Measurements from ENCODE around the gene CCDC192. TPM values are rescaled to one million over a fixed set of nuclear protein-coding genes. Genes with fewer than 3 reads are reported as not detected.

Gene CCDC192
- polyA plus RNA-seq, 1 donor from 2014 or later: not detected

DNA sequence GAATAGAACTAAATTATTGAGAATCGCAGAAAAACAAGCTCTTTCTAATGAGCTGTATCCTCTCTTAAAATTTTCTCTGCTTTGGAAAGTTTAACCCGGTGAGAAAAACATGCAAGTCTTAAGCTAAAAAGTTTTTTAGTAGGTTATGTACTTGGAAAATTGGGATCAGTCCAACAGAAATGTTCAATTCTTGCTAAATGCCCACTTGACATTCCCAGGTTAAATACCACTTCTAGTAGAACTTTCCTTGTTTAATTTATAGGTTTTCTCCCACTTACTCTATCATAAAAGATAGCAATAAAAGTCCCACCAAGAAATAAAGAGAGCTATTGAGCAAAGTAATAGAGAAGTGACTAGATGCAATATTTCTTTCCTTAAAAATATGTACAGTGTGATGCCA is 157.1 kb downstream of the CCDC192 start:
- Histone ChIP-seq H3F3A (ENCODE audit: insufficient read depth, low read length, poor library complexity, severe bottlenecking) (no peaks in the 10 kb centered on the region), H3K36me3 (ENCODE audit: insufficient read depth, low read length) (no peaks in the 10 kb centered on the region), H3K27me3 (ENCODE audit: insufficient read depth, low read depth, low read length) (no peaks in the 10 kb centered on the region), H3K4me3 (ENCODE audit: low read length) (no peak overlapping the region), H3K9me3 (ENCODE audit: low read length) (peaks cover 9% of the 10 kb centered on the region), H2AFZ (ENCODE audit: low read depth, low read length) (no peak overlapping the region), H3K79me2 (replicated peaks; ENCODE audit: insufficient read depth, low read length) (no peaks in the 10 kb centered on the region), H3K4me2 (ENCODE audit: low read length) (no peak overlapping the region), H4K20me1 (ENCODE audit: insufficient read depth) (no peaks in the 10 kb centered on the region), H3K9ac (ENCODE audit: low read length) (no peak overlapping the region), H3K9me2 (ENCODE audit: insufficient read depth, low read length) (no peaks in the 10 kb centered on the region), H3K27ac (ENCODE audit: low read length) (no peak overlapping the region)
- TF ChIP-seq EZH2 (IDR thresholded peaks at IDR 0.05; ENCODE audit: borderline replicate concordance, insufficient read depth, low read length, poor library complexity, severe bottlenecking): no peak
- TF ChIP-seq CTCF (IDR thresholded peaks at IDR 0.05; ENCODE audit: poor library complexity, severe bottlenecking): no peak
- TF ChIP-seq POLR2AphosphoS5 (IDR thresholded peaks at IDR 0.05): no peak
- TF ChIP-seq RAD21 (conservative IDR thresholded peaks at IDR 0.05): no peak
- no peak for TF ChIP-seq TAF1 (IDR thresholded peaks at IDR 0.05; ENCODE audit: low read depth)
- TF ChIP-seq EP300 (conservative IDR thresholded peaks at IDR 0.05; ENCODE audit: poor library complexity, severe bottlenecking): no peak
- TF ChIP-seq SMC3 (conservative IDR thresholded peaks at IDR 0.05; ENCODE audit: poor library complexity): no peak
- TF ChIP-seq MXI1 (conservative IDR thresholded peaks at IDR 0.05; ENCODE audit: poor library complexity, severe bottlenecking): no peak
- no peak for TF ChIP-seq REST (IDR thresholded peaks at IDR 0.05; ENCODE audit: borderline replicate concordance)

DNA sequence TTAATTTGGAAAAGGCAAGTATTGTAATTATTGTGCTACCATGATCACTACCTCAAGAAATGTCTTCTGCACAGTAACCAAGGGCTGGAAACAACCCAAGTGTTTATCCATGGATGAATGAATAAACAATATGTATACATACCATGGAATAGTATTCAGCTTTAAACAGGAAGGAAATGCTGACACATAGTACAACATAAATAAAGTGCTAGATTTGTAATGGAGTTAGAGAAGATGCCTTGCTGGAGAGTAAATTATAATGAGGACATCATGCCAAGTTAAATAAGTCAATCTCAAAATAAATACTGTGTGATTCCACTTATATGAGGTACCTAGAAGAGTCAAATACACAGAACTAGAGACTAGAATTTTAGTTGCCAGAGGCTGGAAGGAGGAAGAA is 160.0 kb downstream of the CCDC192 start:
- H4K20me1 ChIP-seq (ENCODE audit: insufficient read depth): no peaks in the 10 kb centered on the region
- H2AFZ ChIP-seq (ENCODE audit: low read depth, low read length): no peak overlapping the region
- H3K4me2 ChIP-seq (ENCODE audit: low read length): no peak overlapping the region
- no peaks in the 10 kb centered on the region for H3K36me3 ChIP-seq (ENCODE audit: insufficient read depth, low read length)
- TF ChIP-seq CTCF (IDR thresholded peaks at IDR 0.05; ENCODE audit: poor library complexity, severe bottlenecking) (no peak), SMC3 (conservative IDR thresholded peaks at IDR 0.05; ENCODE audit: poor library complexity) (no peak), TAF1 (IDR thresholded peaks at IDR 0.05; ENCODE audit: low read depth) (no peak), EZH2 (IDR thresholded peaks at IDR 0.05; ENCODE audit: borderline replicate concordance, insufficient read depth, low read length, poor library complexity, severe bottlenecking) (no peak), EP300 (conservative IDR thresholded peaks at IDR 0.05; ENCODE audit: poor library complexity, severe bottlenecking) (no peak), POLR2AphosphoS5 (IDR thresholded peaks at IDR 0.05) (no peak), REST (IDR thresholded peaks at IDR 0.05; ENCODE audit: borderline replicate concordance) (no peak), MXI1 (conservative IDR thresholded peaks at IDR 0.05; ENCODE audit: poor library complexity, severe bottlenecking) (no peak), RAD21 (conservative IDR thresholded peaks at IDR 0.05) (no peak)
- H3K4me3 ChIP-seq (ENCODE audit: low read length): no peak overlapping the region
- no peaks in the 10 kb centered on the region for H3K9me3 ChIP-seq (ENCODE audit: low read length)
- H3K9ac ChIP-seq (ENCODE audit: low read length): no peak overlapping the region
- H3K9me2 ChIP-seq (ENCODE audit: insufficient read depth, low read length): no peaks in the 10 kb centered on the region
- no peaks in the 10 kb centered on the region for H3K27me3 ChIP-seq (ENCODE audit: insufficient read depth, low read depth, low read length)
- no peaks in the 10 kb centered on the region for H3F3A ChIP-seq (ENCODE audit: insufficient read depth, low read length, poor library complexity, severe bottlenecking)
- H3K27ac ChIP-seq (ENCODE audit: low read length): no peak overlapping the region
- no peaks in the 10 kb centered on the region for H3K79me2 ChIP-seq (replicated peaks; ENCODE audit: insufficient read depth, low read length)

Data from neural cell (in vitro differentiated cells).